B cell (primary cell): ENCODE results near the gene NRAP. TPM values are rescaled to one million over a fixed set of nuclear protein-coding genes. Genes with fewer than 3 reads are reported as not detected.

ENCODE experiments used
- ATAC-seq: fragments of 200-7000 bp; cut with Tn5 transposase; one replicate; pipeline ENCODE4 v1.10.0; 2021; ENCODE audit warnings: low read depth, mild to moderate bottlenecking, moderate number of reproducible peaks, moderate library complexity
- CTCF ChIA-PET: fragments of 350-600 bp; sonication (Branson Sonifier 250); formaldehyde crosslinking; loops from one replicate; lab custom pipeline; 2021; ENCODE audit warnings: antibody characterized with exemption, inconsistent platforms; lab: Charles Lee
- POLR2A ChIA-PET: fragments of 350-600 bp; sonication (Branson Sonifier 250); formaldehyde crosslinking; loops from one replicate; lab custom pipeline; 2021; ENCODE audit warnings: antibody characterized with exemption; lab: Charles Lee
- DNase-seq: peaks from one replicate; pipeline ENCODE4 v3.0.0; 2013
- H2AFZ ChIP-seq: 2 replicates; pipeline ENCODE4 v1.6.1; 2012; ENCODE audit warnings: mild to moderate bottlenecking, low read depth, low read length; ENCODE audit not compliant: insufficient read depth, poor library complexity, severe bottlenecking
- H3K27ac ChIP-seq, 2 donors: 1 replicate in 1 of 2; 2 replicates in 1 of 2; pipeline ENCODE4 v1.5.1; 2012 to 2013; ENCODE audit warnings: low read length in 2 of 2, mild to moderate bottlenecking in 2 of 2, moderate library complexity in 1 of 2
- H3K27me3 ChIP-seq, 4 experiments: fragments of 200-600 bp in 1 of 4; sonication (generic) in 1 of 4; replicated peaks in 1 of 4; 1 replicate in 2 of 4; 2 replicates in 2 of 4; pipeline versions ENCODE4 v1.6.1 to v1.7.0; 2013 to 2016; ENCODE audit warnings: low read length in 3 of 4, mild to moderate bottlenecking in 2 of 4, mixed read lengths in 1 of 4, moderate library complexity in 1 of 4; ENCODE audit not compliant: insufficient read depth in 4 of 4, control insufficient read depth in 3 of 4; ENCODE audit errors: control extremely low read depth in 1 of 4
- H3K36me3 ChIP-seq, 2 experiments: replicated peaks in 1 of 2; 1 replicate in 1 of 2; 2 replicates in 1 of 2; pipeline versions ENCODE4 v1.6.1 to v1.7.1; 2013; ENCODE audit warnings: low read length in 1 of 2; ENCODE audit not compliant: insufficient read depth in 2 of 2, control insufficient read depth in 1 of 2; ENCODE audit errors: control extremely low read depth in 1 of 2, extremely low read depth in 1 of 2
- H3K4me1 ChIP-seq, 2 donors: fragments of 200-600 bp in 1 of 2; sonication (generic) in 1 of 2; 1 replicate in 1 of 2; 2 replicates in 1 of 2; pipeline versions ENCODE4 v1.5.1 to v1.6.1; 2013 to 2017; ENCODE audit warnings: low read length in 2 of 2; ENCODE audit not compliant: control insufficient read depth in 2 of 2, insufficient read depth in 2 of 2
- H3K4me2 ChIP-seq: replicated peaks from 2 replicates; pipeline ENCODE3; 2012; ENCODE audit warnings: mild to moderate bottlenecking, low read depth, low read length; ENCODE audit not compliant: poor library complexity, severe bottlenecking
- H3K4me3 ChIP-seq, 5 experiments: fragments of 200-600 bp in 1 of 5; sonication (generic) in 1 of 5; 1 replicate in 3 of 5; 2 replicates in 2 of 5; pipeline versions ENCODE4 v1.5.1 to v1.7.0; 2011 to 2016; ENCODE audit warnings: low read length in 4 of 5, mild to moderate bottlenecking in 4 of 5, low read depth in 2 of 5, control low read depth in 1 of 5, moderate library complexity in 1 of 5; ENCODE audit not compliant: insufficient read depth in 1 of 5; ENCODE audit errors: control extremely low read depth in 1 of 5, extremely low read depth in 1 of 5
- H3K79me2 ChIP-seq: fragments of 200-600 bp; sonication (generic); one replicate; pipeline ENCODE4 v1.6.0; 2016; ENCODE audit warnings: low read length; ENCODE audit not compliant: control insufficient read depth, insufficient read depth
- H3K9ac ChIP-seq: fragments of 200-600 bp; sonication (generic); 2 replicates; pipeline ENCODE4 v1.6.1; 2017; ENCODE audit warnings: mild to moderate bottlenecking, low read length, moderate library complexity
- H3K9me3 ChIP-seq, 3 donors: one replicate each; pipeline versions ENCODE4 v1.6.1 to v1.7.1; 2013; ENCODE audit warnings: low read length in 2 of 3; ENCODE audit not compliant: control insufficient read depth in 2 of 3, insufficient read depth in 1 of 3; ENCODE audit errors: control extremely low read depth in 1 of 3
- H4K20me1 ChIP-seq: 2 replicates; pipeline ENCODE4 v1.6.0; 2012; ENCODE audit warnings: mild to moderate bottlenecking, low read length; ENCODE audit not compliant: insufficient read depth, control insufficient read depth, poor library complexity, severe bottlenecking
- H3K27ac Mint-ChIP-seq: one replicate; pipeline ENCODE4 v1.8.0; 2021; ENCODE audit warnings: mixed read lengths
- H3K27me3 Mint-ChIP-seq: one replicate; pipeline ENCODE4 v1.8.0; 2021; ENCODE audit warnings: mixed read lengths
- H3K4me1 Mint-ChIP-seq: one replicate; pipeline ENCODE4 v1.8.0; 2021; ENCODE audit warnings: mixed read lengths
- H3K4me3 Mint-ChIP-seq: one replicate; pipeline ENCODE4 v1.8.0; 2021; ENCODE audit warnings: mixed read lengths
- H3K9me3 Mint-ChIP-seq: one replicate; pipeline ENCODE4 v1.8.0; 2022; ENCODE audit warnings: mixed read lengths; ENCODE audit not compliant: insufficient read depth
- EZH2 ChIP-seq: IDR thresholded peaks from 2 replicates; pipeline ENCODE4 v1.6.1; 2012; ENCODE audit warnings: borderline replicate concordance, low read depth, mild to moderate bottlenecking, moderate library complexity, low read length; ENCODE audit not compliant: insufficient read depth, poor library complexity, severe bottlenecking
- WGBS: methylation state at CpG from one replicate; pipeline ENCODE4 v1.1.5; 2013; ENCODE audit warnings: missing lambda C conversion rate; ENCODE audit not compliant: insufficient coverage; 5-methylcytosine and 5-hydroxymethylcytosine counted together
- intact Hi-C: fragments of 100-400 bp; cut with micrococcal nuclease; formaldehyde crosslinking; loops from one replicate; pipeline ENCODE4 v1.10.0; 2022
- polyA plus RNA-seq: library from polyadenylated mRNA; depleted of rRNA; stranded (reverse); fragments of >200 nt; gene quantifications from 2 replicates; pipeline ENCODE4 v1.2.3, GENCODE V29; 2012
- total RNA-seq, 2 donors: library from RNA; stranded (reverse); fragments of 120-200 nt in 1 of 2; gene quantifications; 1 replicate in 1 of 2; 2 replicates in 1 of 2; pipeline versions ENCODE4 v1.2.3 to v1.2.4, GENCODE V29; 2013 to 2022
- TF ChIP-seq, protein P1 (sequence below): fragments of 200-600 bp; IDR thresholded peaks from one replicate; pipeline ENCODE4 v1.8.0; 2022; ENCODE audit warnings: antibody characterized with exemption, mild to moderate bottlenecking

NRAP gene
- total and polyA plus RNA-seq, 2 donors (not counting 1 experiment from before 2014, with no cell fraction given) = not detected

DNA sequence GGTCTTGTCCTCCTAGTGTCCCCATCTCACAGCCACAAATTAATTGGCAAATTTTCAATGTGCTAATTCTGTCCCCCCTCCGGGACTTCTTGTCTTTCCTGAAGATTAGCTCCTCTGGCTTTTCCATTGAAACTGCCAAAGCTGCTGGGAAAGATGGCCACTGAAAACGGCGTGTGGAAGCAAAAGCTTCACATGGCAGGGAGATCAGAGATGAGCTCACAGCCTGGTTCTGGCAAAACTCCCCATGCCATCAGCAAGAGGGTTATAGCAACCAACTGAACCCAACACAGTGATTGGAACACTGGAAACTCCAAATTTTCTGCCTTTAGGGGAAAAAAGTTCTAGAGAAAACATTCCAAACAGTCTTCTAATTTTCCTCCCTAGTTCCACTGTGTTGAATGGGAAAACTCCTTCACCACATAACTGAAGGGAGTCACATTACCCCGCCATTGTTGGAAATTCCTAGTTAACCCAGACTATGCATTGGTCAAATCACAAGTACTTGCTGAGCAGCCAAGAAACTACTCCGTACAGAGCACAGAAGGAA is 37.0 kb downstream of the NRAP start:
- 82% methylated on average over 3 of the region's 5 CpGs for WGBS
- Histone ChIP-seq H3K4me3 (no peak overlapping the region), H3K27me3 (peaks cover 0 to 3% (median 0%) of the 10 kb centered on the region in 4 experiments), H3K27ac (no peak overlapping the region), H3K79me2 (no peaks in the 10 kb centered on the region), H3K4me1 (no peaks in the 10 kb centered on the region), H3K4me2 (no peak overlapping the region), H3K9me3 (no peaks in the 10 kb centered on the region), H3K9ac (no peak overlapping the region), H3K36me3 (no peaks in the 10 kb centered on the region), H2AFZ (no peak overlapping the region), H4K20me1 (no peaks in the 10 kb centered on the region)
- H3K4me3 Mint-ChIP-seq = no peak overlapping the region
- ATAC-seq (no peak), DNase-seq (no peak)
- H3K9me3 Mint-ChIP-seq = no peaks in the 10 kb centered on the region
- H3K27ac Mint-ChIP-seq = no peak overlapping the region
- no peak for TF ChIP-seq EZH2
- TF ChIP-seq, protein P1, sequence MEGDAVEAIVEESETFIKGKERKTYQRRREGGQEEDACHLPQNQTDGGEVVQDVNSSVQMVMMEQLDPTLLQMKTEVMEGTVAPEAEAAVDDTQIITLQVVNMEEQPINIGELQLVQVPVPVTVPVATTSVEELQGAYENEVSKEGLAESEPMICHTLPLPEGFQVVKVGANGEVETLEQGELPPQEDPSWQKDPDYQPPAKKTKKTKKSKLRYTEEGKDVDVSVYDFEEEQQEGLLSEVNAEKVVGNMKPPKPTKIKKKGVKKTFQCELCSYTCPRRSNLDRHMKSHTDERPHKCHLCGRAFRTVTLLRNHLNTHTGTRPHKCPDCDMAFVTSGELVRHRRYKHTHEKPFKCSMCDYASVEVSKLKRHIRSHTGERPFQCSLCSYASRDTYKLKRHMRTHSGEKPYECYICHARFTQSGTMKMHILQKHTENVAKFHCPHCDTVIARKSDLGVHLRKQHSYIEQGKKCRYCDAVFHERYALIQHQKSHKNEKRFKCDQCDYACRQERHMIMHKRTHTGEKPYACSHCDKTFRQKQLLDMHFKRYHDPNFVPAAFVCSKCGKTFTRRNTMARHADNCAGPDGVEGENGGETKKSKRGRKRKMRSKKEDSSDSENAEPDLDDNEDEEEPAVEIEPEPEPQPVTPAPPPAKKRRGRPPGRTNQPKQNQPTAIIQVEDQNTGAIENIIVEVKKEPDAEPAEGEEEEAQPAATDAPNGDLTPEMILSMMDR = no peak
- CTCF ChIA-PET = no interaction called here
- POLR2A ChIA-PET = no interaction called here
- intact Hi-C loops = no loop called here
- no peaks in the 10 kb centered on the region for H3K4me1 Mint-ChIP-seq
- H3K27me3 Mint-ChIP-seq = peaks cover 27% of the 10 kb centered on the region

DNA sequence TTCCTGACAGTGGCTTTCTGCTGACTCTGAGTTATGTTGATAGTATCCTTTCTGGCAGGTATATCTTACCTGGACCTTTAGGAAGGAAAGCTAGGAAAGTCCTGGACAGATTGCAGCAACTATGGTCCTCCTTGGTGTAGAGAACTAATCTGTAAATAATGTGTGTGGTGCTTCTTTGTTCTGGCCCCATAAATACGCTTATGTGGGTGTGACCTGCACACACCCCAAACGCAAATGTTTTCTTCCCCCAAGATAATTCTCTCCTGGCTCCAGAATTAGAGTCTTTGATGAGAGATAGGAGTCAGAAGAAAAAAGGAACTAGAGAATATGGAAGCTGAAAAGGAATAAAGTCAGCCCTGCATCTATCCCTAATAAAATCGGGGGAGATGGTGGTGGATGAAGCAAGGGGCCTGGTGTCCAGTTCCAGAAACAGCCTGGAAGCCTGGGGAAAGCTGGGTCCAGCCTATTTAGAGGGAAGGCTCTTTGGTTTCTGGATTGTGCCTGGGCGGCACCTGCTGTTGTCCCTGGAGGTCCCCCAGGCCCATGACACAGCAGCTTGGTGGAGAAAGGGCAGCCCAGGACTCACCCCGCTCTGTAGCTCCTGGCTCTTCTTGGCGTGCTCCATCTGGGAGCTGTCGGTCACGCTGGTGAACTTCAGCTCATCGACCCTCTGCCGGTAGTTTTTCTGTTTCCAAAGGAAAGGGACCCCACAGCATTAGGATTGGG is 38.2 kb downstream of the NRAP start:
- Histone ChIP-seq H3K9me3 (no peaks in the 10 kb centered on the region), H3K27ac (no peak overlapping the region), H4K20me1 (no peaks in the 10 kb centered on the region), H3K36me3 (no peaks in the 10 kb centered on the region), H3K27me3 (peaks cover 0 to 3% (median 0%) of the 10 kb centered on the region in 4 experiments), H3K4me1 (no peaks in the 10 kb centered on the region), H3K79me2 (no peaks in the 10 kb centered on the region), H3K4me2 (no peak overlapping the region), H2AFZ (no peak overlapping the region), H3K9ac (no peak overlapping the region), H3K4me3 (no peak overlapping the region)
- TF ChIP-seq, protein P1 = no peak
- no peak for TF ChIP-seq EZH2
- no peaks in the 10 kb centered on the region for H3K9me3 Mint-ChIP-seq
- no peak for DNase-seq
- H3K27me3 Mint-ChIP-seq = peaks cover 31% of the 10 kb centered on the region
- 92% methylated on average over 8 of the region's 10 CpGs for WGBS
- intact Hi-C loops = no loop called here
- no peak overlapping the region for H3K4me3 Mint-ChIP-seq
- H3K4me1 Mint-ChIP-seq = no peaks in the 10 kb centered on the region
- POLR2A ChIA-PET = no interaction called here
- CTCF ChIA-PET = no interaction called here
- no peak for ATAC-seq
- H3K27ac Mint-ChIP-seq = no peak overlapping the region
